ENCODE results near the gene MAPKBP1.
A peak's percentile ranks its signal among the peaks of the same experiment; 100 is the strongest.

The MAPKBP1 gene

GRCh38 chr15:41809526-41810220, 35.4 kb downstream of the MAPKBP1 start:
- DNase-seq (ENCODE audit: low read depth) = no peak

DNA sequence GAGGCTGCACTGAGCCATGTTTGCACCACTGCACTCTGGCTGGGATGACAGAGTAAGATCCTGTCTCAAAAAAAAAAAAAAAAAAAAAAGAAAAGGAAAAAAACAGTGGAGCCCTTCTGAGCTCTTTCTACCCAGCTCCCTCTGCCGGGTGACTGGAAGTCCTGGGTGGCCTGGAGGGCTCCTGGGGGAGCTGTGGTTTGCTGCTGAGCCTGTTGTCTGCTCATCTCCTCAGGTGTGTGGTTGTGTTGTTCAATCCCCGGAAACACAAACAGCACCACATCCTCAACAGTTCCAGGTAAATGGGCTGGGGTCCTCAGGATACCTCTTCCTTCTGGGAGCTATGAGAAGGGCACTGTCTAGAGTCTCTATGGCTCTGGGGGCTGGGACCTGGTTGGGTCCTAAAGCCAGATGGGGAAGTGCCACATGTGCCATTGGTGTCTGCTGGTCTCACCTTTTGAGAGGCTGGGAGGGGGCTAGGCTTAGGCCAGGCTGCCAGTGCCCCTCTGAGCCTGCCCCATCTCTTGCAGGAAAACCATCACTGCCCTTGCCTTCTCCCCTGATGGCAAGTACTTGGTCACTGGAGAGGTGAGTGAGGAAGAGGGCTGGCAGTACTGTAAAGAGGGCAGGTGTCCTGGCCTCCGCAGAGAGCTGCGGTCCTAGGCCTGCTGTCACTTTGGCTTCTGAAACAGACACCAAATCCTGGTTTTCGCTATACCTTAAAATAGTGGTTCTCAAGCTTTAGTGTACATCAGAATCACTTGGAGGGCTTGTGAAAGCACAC, 36.6 kb downstream of the MAPKBP1 start:
- DNase-seq (ENCODE audit: low read depth) = no peak

DNA sequence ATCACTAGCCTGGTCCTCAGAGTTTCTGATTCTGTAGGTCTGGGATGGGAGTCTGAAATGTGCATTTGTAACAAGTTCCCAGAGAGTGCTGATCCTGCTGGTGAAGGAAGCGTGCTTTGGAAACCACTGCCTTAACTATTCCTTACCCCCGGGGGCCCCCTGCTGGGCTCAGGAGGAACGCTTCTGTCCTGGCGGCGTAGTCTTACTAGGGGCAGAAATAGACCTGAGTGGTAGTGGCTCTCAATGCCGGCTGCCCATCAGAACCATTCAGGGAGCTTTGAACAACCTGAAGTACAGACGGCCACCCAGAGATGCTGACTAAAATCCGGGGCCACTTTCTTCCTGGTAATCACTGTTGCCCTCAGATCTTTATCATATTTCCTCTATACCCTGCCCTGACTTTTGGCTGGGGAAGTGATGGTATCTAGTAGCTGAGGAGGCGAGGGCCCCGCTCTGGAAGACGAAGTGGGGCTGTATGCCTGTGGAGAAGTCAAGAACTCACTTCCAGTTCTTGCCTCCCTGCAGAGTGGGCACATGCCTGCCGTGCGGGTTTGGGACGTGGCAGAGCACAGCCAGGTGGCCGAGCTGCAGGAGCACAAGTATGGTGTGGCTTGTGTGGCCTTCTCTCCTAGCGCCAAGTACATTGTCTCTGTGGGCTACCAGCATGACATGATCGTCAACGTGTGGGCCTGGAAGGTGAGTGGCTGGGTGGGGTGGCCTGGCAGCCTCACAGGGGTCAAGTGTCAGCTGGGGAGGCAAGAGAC, 37.3 kb downstream of the MAPKBP1 start:
- DNase-seq (ENCODE audit: low read depth) = peak; percentile 63

- DNase-seq (ENCODE audit: low read depth) = no peak
Observed at GRCh38 chr15:41812820-41813375, 38.6 kb downstream of the MAPKBP1 start.

GRCh38 chr15:41813426-41813825, 39.1 kb downstream of the MAPKBP1 start:
- no peak for DNase-seq (ENCODE audit: low read depth)

GRCh38 chr15:41814534-41814933, 40.2 kb downstream of the MAPKBP1 start:
- no peak for DNase-seq (ENCODE audit: low read depth)

- no peak for DNase-seq (ENCODE audit: low read depth)
Observed at GRCh38 chr15:41816788-41817187, 42.5 kb downstream of the MAPKBP1 start.

- DNase-seq (ENCODE audit: low read depth) = no peak
Observed at GRCh38 chr15:41817327-41817726, 43.0 kb downstream of the MAPKBP1 start.

DNA sequence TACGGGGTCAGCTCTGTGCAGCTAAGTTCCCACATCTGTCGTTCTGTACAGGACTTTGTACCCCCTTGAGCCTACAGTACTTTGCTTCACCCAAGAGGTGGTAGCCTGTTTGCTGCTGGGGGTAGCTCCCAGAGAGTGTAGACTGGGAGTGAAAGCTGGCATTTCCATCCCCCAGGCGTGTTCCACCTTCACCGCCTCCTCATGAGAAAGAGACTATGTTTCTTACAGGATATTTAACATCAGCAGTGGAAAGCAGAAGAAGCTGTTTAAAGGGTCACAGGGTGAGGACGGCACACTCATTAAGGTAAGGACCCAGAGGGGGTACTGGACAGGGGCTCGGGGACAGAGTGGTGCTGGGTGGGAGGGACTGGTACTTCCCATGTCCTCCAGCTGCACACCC, 43.5 kb downstream of the MAPKBP1 start:
- no peak for DNase-seq (ENCODE audit: low read depth)

GRCh38 chr15:41819455-41820050, 45.3 kb downstream of the MAPKBP1 start:
- DNase-seq (ENCODE audit: low read depth) = no peak

GRCh38 chr15:41820791-41821423, 46.6 kb downstream of the MAPKBP1 start:
- no peak for DNase-seq (ENCODE audit: low read depth)

DNA sequence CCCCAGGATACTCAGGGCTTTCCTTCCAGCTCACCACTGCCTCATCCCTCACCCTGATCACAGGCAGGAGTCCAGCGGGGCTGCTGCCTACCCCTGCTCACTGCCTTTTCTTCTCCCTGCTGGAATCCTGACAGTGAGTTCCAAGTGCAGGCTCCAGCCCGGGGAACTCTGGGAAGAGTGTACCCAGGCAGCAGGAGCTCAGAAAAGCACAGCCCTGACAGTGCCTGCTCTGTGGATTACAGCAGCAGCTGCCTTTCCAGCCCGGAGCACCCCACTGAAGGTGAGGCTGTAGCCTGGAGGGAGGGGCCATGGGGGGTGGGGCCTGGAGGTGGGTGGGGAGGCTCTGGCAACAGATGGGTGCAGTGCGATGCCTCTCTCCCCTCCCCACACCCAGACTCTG, 47.5 kb downstream of the MAPKBP1 start:
- DNase-seq (ENCODE audit: low read depth) = no peak

GRCh38 chr15:41822471-41822870, 48.2 kb downstream of the MAPKBP1 start:
- DNase-seq (ENCODE audit: low read depth) = no peak

- no peak for DNase-seq (ENCODE audit: low read depth)
Observed at GRCh38 chr15:41822957-41823356, 48.7 kb downstream of the MAPKBP1 start.

DNA sequence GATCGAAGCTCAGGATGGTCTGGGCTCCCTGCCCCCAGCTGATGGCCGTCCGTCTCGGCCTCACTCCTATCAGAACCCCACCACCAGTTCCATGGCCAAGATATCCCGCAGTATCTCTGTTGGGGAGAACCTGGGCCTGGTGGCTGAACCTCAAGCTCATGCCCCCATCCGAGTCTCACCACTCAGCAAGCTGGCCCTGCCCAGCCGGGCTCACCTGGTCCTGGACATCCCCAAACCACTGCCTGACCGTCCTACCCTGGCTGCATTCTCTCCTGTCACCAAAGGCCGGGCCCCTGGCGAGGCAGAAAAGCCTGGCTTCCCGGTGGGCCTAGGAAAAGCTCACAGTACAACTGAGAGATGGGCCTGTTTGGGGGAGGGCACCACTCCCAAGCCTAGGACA, 49.2 kb downstream of the MAPKBP1 start:
- no peak for DNase-seq (ENCODE audit: low read depth)

GRCh38 chr15:41824062-41824745, 49.9 kb downstream of the MAPKBP1 start:
- no peak for DNase-seq (ENCODE audit: low read depth)

- no peak for DNase-seq (ENCODE audit: low read depth)
Observed at GRCh38 chr15:41825145-41825544, 50.9 kb downstream of the MAPKBP1 start.

DNA sequence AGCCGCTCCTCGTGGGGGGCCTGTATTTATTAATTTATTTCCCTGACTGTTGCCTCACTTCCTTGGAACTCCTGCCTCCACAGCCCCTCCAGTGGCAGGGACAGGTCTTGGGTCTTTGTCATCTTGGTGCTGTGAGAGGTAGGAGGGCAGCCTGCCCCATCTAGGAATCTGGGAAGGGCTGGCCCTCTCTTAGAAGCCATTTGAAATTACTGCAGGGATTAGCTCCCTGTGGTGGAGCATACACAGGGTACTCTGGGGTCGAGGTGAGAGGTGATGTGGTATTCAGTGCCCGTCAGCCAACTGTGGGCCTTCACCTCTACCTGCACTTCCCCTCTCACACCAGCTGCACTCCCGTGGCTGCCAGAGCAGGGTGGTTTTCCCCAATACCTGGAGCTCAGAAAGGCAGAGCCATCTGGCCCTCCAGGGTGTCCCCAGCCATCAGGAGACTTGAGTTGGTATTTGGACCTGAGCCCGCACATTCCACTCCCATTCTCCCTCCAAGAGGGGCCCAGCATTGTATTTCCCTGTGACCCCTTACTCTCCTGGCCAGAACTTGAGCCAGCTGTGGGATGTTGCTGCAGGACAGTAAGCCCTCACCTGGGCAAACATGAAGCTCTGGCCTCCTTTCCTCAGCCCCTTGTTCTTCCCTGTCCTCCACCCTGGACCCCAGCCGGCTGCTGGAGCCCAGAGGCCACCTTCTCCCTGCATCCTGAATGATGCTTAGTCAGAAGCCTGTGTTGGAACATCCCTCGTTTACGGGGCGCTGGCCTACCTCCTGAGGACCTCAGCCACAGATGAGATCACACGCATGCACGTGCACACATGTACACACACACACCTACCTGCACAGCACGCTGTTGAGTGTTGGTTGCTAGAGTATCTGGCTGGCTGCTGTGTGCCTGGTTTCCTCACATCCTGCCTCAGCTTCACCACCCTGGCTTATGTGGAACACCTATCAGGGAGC, 51.6 kb downstream of the MAPKBP1 start:
- DNase-seq (ENCODE audit: low read depth) = no peak

DNA sequence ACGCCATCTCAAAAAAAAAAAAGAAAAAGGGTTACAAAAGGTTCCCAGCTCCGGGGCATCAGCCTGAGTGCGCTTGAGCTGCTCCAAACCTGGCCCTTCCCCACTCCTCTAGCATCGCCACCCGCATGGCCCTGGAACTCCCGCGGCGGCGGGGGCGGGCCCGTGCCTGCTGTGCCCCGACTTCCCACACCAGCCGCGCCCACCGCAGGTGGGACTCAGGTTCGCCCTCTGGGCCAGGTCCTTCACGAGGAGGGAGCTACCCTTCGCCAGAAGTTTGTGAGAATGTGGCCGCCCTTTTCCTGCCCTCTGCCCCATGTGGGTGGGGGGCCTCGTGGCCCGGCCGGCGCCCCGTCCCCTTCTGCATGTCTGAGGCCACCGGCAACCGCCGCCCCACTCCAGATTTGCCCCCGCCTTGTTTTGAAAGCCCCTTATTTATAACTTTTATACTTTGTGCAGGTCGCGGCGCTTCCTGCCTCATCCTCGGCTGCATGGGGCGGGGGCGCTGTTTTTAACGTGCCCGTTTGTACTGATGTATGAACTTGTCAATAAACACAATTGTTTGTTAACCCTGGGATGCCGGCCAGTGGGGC, 53.1 kb downstream of the MAPKBP1 start:
- DNase-seq (ENCODE audit: low read depth) = no peak

All from stromal cell of bone marrow (primary cell).